HG02885 (cell line): Measurements from ENCODE around the gene ATXN8OS.
"Not testable (repeated sequence)": the region's sequence is repeated elsewhere in the genome, so short reads cannot be mapped to it uniquely, and the experiment has no call there.

Experiments used
- ATAC-seq: cut with Tn5 transposase; IDR thresholded peaks from one replicate; pipeline ENCODE4 v1.9.1; 2021; ENCODE audit warnings: mild to moderate bottlenecking; ENCODE audit not compliant: unreplicated experiment, poor library complexity

The ATXN8OS gene

GRCh38 chr13:70107498-70108281, at the start of gene ATXN8OS:
Gene ATXN8OS (plus strand): TSS chr13:70107826.
- no peak for ATAC-seq

- ATAC-seq: no peak
These were observed 27.6 kb upstream of the ATXN8OS start for GRCh38 chr13:70080012-70080411.

- ATAC-seq: no peak
These were observed 20.4 kb upstream of the ATXN8OS start for GRCh38 chr13:70087247-70087646.

GRCh38 chr13:70088926-70089325, 18.7 kb upstream of the ATXN8OS start:
- no peak for ATAC-seq

- ATAC-seq: no peak
These were observed 17.4 kb upstream of the ATXN8OS start for GRCh38 chr13:70090036-70090723.

- peak; percentile 56 for ATAC-seq
These were observed 9.0 kb upstream of the ATXN8OS start for GRCh38 chr13:70098669-70099068.

GRCh38 chr13:70104481-70104880, 3.1 kb upstream of the ATXN8OS start:
- no peak for ATAC-seq

- no peak for ATAC-seq
These were observed 515 bp upstream of the ATXN8OS start for GRCh38 chr13:70107125-70107497.

GRCh38 chr13:70108356-70109105, 905 bp downstream of the ATXN8OS start, which contains the start of gene KLHL1:
Gene KLHL1 (minus strand): TSS chr13:70108452. CDS start chr13:70107699, 753 bp downstream.
- no peak for ATAC-seq

- no peak for ATAC-seq
These were observed 9.8 kb downstream of the ATXN8OS start for GRCh38 chr13:70117338-70117905.

- no peak for ATAC-seq
These were observed 18.1 kb downstream of the ATXN8OS start for GRCh38 chr13:70125693-70126092.

GRCh38 chr13:70128098-70128497, 20.5 kb downstream of the ATXN8OS start:
- no peak for ATAC-seq

- not testable (repeated sequence) for ATAC-seq
These were observed 35.0 kb downstream of the ATXN8OS start for GRCh38 chr13:70142658-70143057.

- ATAC-seq: no peak
These were observed 54.5 kb downstream of the ATXN8OS start for GRCh38 chr13:70162141-70162540.

- no peak for ATAC-seq
These were observed 63.1 kb downstream of the ATXN8OS start for GRCh38 chr13:70170689-70171088.

- ATAC-seq: no peak
These were observed 63.5 kb downstream of the ATXN8OS start for GRCh38 chr13:70171151-70171550.

- no peak for ATAC-seq
These were observed 65.4 kb downstream of the ATXN8OS start for GRCh38 chr13:70172946-70173597.

- ATAC-seq: no peak
These were observed 66.0 kb downstream of the ATXN8OS start for GRCh38 chr13:70173598-70173959.

GRCh38 chr13:70178346-70178745, 70.7 kb downstream of the ATXN8OS start:
- no peak for ATAC-seq
